Central memory CD8-positive, alpha-beta T cell (primary cell): ENCODE data around the gene DPP6.

Source experiments
- ATAC-seq: fragments of 150-1000 bp; cut with Tn5 transposase; replicated peaks from 2 replicates; pipeline ENCODE4 v1.10.0; 2022; ENCODE audit warnings: mild to moderate bottlenecking, moderate FRiP score, moderate number of reproducible peaks; ENCODE audit not compliant: poor library complexity, severe bottlenecking; ENCODE audit errors: extremely low read depth
- DNase-seq, 2 donors: peaks; one replicate each; pipeline ENCODE4 v3.0.0; 2021; ENCODE audit warnings: low spot score in 2 of 2
- H3K27ac Mint-ChIP-seq: one replicate; pipeline ENCODE4 v1.8.0; 2022; ENCODE audit warnings: low read depth, mild to moderate bottlenecking, moderate library complexity, mixed read lengths
- H3K27me3 Mint-ChIP-seq: one replicate; pipeline ENCODE4 v1.8.0; 2022; ENCODE audit warnings: mixed read lengths
- H3K36me3 Mint-ChIP-seq: one replicate; pipeline ENCODE4 v1.8.0; 2022; ENCODE audit warnings: mild to moderate bottlenecking, moderate library complexity, mixed read lengths; ENCODE audit not compliant: insufficient read depth
- H3K4me1 Mint-ChIP-seq: one replicate; pipeline ENCODE4 v1.8.0; 2022; ENCODE audit warnings: mixed read lengths
- H3K4me3 Mint-ChIP-seq: one replicate; pipeline ENCODE4 v1.8.0; 2022; ENCODE audit warnings: mild to moderate bottlenecking, moderate library complexity, mixed read lengths
- H3K9me3 Mint-ChIP-seq: one replicate; pipeline ENCODE4 v1.8.0; 2022; ENCODE audit warnings: mixed read lengths

Gene DPP6

GRCh38 chr7:154484943-154485342 lies 432.7 kb downstream of the DPP6 start:
- Mint-ChIP-seq H3K4me3 (no peak overlapping the region), H3K4me1 (no peaks in the 10 kb centered on the region)

DNA sequence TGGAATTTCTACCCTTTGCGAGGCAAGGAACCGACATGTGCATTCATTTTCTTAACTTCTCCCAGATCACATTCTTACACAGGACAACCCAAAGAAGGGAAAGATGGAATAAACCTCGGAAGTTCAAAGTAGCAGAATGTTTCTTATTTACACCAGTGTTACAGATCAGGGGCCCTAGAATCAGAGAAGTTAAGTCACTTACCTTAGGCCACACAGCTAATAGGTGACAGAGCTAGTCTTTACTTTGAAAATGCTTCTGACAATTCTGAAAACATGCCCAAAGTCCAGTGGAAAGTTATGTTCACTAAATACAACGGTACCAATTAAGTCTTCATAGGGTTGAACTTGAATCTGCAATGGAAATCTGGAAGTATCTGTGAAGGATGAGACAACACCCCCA lies 437.7 kb downstream of the DPP6 start:
- DNase-seq, result no peak
- no peak for ATAC-seq

More at GRCh38 chr7:154484943-154485342, 432.7 kb downstream of the DPP6 start:
- ATAC-seq, result no peak
- DNase-seq, result no peak
- Mint-ChIP-seq H3K36me3 (no peaks in the 10 kb centered on the region), H3K27me3 (no peaks in the 10 kb centered on the region), H3K9me3 (peaks cover 5% of the 10 kb centered on the region), H3K27ac (no peak overlapping the region)

DNA sequence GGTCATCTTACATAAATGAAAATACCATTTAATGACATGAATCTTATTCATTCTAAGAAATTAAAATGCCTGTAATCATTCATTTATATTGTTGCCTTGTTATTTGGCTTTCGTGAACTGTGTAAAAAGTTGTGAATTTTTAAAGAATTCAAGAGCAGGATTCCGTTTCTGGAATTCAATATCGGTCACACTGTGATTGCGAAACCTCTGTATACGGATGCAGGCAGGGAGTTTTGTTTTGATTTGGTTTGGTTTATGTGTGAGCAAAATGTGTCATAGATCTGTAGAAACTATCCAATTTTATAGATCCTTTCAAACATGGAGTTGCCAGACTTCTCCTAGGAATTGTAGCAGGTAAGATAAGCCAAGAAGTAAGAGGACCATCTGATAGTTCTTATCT lies 441.4 kb downstream of the DPP6 start:
- Mint-ChIP-seq H3K4me3 (no peak overlapping the region), H3K27ac (no peak overlapping the region), H3K9me3 (peaks cover under 1% of the 10 kb centered on the region), H3K27me3 (no peaks in the 10 kb centered on the region), H3K4me1 (no peaks in the 10 kb centered on the region), H3K36me3 (no peaks in the 10 kb centered on the region)
- DNase-seq (no peak), ATAC-seq (no peak)

More for the DNA sequence above, 437.7 kb downstream of the DPP6 start:
- Mint-ChIP-seq H3K27me3 (no peaks in the 10 kb centered on the region), H3K9me3 (peaks cover 5% of the 10 kb centered on the region), H3K4me3 (no peak overlapping the region), H3K36me3 (no peaks in the 10 kb centered on the region), H3K27ac (no peak overlapping the region), H3K4me1 (no peaks in the 10 kb centered on the region)

- DNase-seq (no peak), ATAC-seq (no peak)
- no peaks in the 10 kb centered on the region for H3K27me3 Mint-ChIP-seq
- H3K4me1 Mint-ChIP-seq, result no peaks in the 10 kb centered on the region
- no peaks in the 10 kb centered on the region for H3K36me3 Mint-ChIP-seq
- no peak overlapping the region for H3K27ac Mint-ChIP-seq
- H3K9me3 Mint-ChIP-seq, result peaks cover 13% of the 10 kb centered on the region
- no peak overlapping the region for H3K4me3 Mint-ChIP-seq
Observed at GRCh38 chr7:154497751-154498150, 445.6 kb downstream of the DPP6 start.

- DNase-seq (no peak), ATAC-seq (no peak)
- H3K36me3 Mint-ChIP-seq, result no peaks in the 10 kb centered on the region
- H3K4me3 Mint-ChIP-seq, result no peak overlapping the region
- H3K27me3 Mint-ChIP-seq, result no peaks in the 10 kb centered on the region
- peaks cover 9% of the 10 kb centered on the region for H3K9me3 Mint-ChIP-seq
- H3K4me1 Mint-ChIP-seq, result no peaks in the 10 kb centered on the region
- no peak overlapping the region for H3K27ac Mint-ChIP-seq
Observed at GRCh38 chr7:154503962-154504550, 451.9 kb downstream of the DPP6 start.

GRCh38 chr7:154504918-154505317 lies 452.7 kb downstream of the DPP6 start:
- ATAC-seq (no peak), DNase-seq (no peak)
- Mint-ChIP-seq H3K36me3 (no peaks in the 10 kb centered on the region), H3K27me3 (no peaks in the 10 kb centered on the region), H3K9me3 (peaks cover 9% of the 10 kb centered on the region), H3K27ac (no peak overlapping the region), H3K4me1 (no peaks in the 10 kb centered on the region), H3K4me3 (no peak overlapping the region)

- Mint-ChIP-seq H3K27me3 (no peaks in the 10 kb centered on the region), H3K36me3 (no peaks in the 10 kb centered on the region), H3K9me3 (peaks cover 8% of the 10 kb centered on the region), H3K4me3 (no peak overlapping the region), H3K4me1 (no peaks in the 10 kb centered on the region), H3K27ac (no peak overlapping the region)
- ATAC-seq (no peak), DNase-seq (no peak)
Observed at GRCh38 chr7:154505362-154505761, 453.2 kb downstream of the DPP6 start.

DNA sequence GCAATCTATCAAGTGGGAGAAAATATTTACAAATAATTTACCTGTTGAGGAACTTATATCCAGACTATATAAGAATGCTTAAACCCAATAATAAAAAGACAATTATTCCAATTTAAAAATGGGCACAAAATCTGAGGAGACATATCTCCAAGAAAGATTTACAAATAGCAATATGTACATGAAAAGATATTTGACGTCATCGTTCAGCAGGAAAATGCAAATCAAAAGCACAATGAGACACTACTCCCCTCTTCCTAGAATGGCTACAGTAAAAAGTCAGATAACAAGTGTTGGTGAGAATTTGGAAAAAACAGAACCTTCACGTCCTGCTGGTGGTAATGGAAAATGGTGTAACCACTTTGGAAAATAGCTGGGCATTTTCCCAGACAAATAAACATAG lies 457.0 kb downstream of the DPP6 start:
- no peaks in the 10 kb centered on the region for H3K27me3 Mint-ChIP-seq

DNA sequence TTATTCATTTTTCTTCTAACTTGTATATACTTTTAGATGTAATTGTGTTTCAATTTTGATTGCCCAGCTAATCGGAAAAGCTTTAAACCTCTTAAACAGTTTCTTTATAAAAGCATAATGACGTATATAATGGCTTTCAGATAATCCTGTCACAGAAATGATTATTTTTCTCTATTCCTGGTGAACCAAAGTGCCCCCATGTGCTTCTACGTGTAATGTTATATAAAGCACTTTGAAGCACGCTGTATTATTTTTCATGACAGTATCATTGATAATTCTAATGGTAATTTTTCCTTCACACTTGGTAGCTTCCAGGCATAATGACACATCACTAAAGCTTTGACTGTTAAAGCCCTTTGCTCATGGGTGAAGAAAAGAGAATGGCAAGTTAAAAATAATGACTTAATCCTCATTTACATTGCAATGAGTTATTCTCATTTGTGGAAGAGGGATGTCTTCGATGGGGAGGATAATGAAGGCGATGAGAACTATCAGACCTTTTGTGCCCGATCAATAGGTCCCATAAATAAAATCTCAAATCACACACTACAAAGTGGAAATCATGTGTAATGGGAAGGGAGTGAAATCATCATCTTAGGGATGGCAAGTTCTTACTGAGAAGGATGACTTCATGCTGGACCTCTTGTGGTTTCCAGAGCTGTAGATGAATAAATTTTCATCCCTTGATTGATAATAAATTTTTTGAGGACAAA lies 460.1 kb downstream of the DPP6 start:
- no peaks in the 10 kb centered on the region for H3K36me3 Mint-ChIP-seq
- H3K9me3 Mint-ChIP-seq, result peaks cover 6% of the 10 kb centered on the region
- no peaks in the 10 kb centered on the region for H3K4me1 Mint-ChIP-seq
- DNase-seq (no peak), ATAC-seq (no peak)
- H3K27me3 Mint-ChIP-seq, result no peaks in the 10 kb centered on the region
- no peak overlapping the region for H3K4me3 Mint-ChIP-seq
- no peak overlapping the region for H3K27ac Mint-ChIP-seq

More for the DNA sequence above, 457.0 kb downstream of the DPP6 start:
- peaks cover under 1% of the 10 kb centered on the region for H3K9me3 Mint-ChIP-seq
- no peak overlapping the region for H3K27ac Mint-ChIP-seq
- H3K36me3 Mint-ChIP-seq, result no peaks in the 10 kb centered on the region
- H3K4me1 Mint-ChIP-seq, result no peaks in the 10 kb centered on the region
- no peak overlapping the region for H3K4me3 Mint-ChIP-seq
- no peak for ATAC-seq
- no peak for DNase-seq

- no peak for ATAC-seq
- H3K27ac Mint-ChIP-seq, result no peak overlapping the region
- H3K9me3 Mint-ChIP-seq, result peaks cover 11% of the 10 kb centered on the region
- H3K4me3 Mint-ChIP-seq, result no peak overlapping the region
- no peaks in the 10 kb centered on the region for H3K36me3 Mint-ChIP-seq
- DNase-seq, result no peak
- no peaks in the 10 kb centered on the region for H3K4me1 Mint-ChIP-seq
- no peaks in the 10 kb centered on the region for H3K27me3 Mint-ChIP-seq
Observed at GRCh38 chr7:154517768-154518167, 465.6 kb downstream of the DPP6 start.

DNA sequence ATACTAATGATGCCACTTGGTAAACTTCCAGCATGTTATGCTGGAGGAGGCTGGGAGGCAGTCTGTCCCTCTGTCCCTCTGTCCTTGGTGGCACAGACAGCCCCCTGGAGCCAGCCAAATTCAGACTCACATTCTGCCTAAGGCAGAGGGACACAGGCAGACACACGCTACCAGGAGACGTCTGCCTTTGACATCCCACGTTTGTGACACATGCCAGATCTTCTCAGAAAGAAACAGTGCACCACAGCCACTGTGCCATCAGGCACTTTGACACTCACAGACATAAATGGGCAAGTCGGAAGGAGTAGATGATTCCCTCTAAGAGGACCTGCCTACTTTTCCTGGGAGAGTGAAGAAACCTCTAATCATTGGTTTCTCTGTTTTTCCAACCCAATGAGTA lies 467.0 kb downstream of the DPP6 start:
- DNase-seq (no peak), ATAC-seq (no peak)
- Mint-ChIP-seq H3K36me3 (no peaks in the 10 kb centered on the region), H3K4me1 (no peaks in the 10 kb centered on the region), H3K27me3 (no peaks in the 10 kb centered on the region), H3K27ac (no peak overlapping the region), H3K9me3 (peaks cover 10% of the 10 kb centered on the region), H3K4me3 (no peak overlapping the region)

- H3K4me3 Mint-ChIP-seq, result no peak overlapping the region
- H3K36me3 Mint-ChIP-seq, result no peaks in the 10 kb centered on the region
- H3K27ac Mint-ChIP-seq, result no peak overlapping the region
- H3K4me1 Mint-ChIP-seq, result no peaks in the 10 kb centered on the region
- DNase-seq, result no peak
- H3K9me3 Mint-ChIP-seq, result peaks cover 16% of the 10 kb centered on the region
- no peak for ATAC-seq
- H3K27me3 Mint-ChIP-seq, result no peaks in the 10 kb centered on the region
Observed at GRCh38 chr7:154530136-154530535, 477.9 kb downstream of the DPP6 start.

DNA sequence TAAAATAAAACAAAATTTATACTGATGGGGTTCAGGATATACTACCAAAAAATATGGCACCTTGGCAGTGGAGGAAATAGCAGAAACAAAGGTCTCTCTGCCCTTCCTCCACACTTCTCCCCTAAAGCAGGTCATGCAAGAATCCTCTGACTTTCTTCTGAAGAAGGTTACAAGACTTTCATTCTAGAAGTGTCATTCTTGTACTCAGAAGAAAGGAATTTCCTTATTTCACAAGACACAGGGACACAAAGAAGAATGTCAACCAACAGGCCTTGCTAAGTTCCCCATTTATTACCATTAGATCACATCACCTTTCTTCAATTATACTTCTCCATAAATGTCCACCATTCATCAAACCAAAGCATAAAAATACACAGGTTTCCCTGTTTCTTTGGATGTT lies 480.6 kb downstream of the DPP6 start:
- H3K36me3 Mint-ChIP-seq, result no peaks in the 10 kb centered on the region
- H3K4me1 Mint-ChIP-seq, result no peaks in the 10 kb centered on the region
- no peak overlapping the region for H3K27ac Mint-ChIP-seq
- no peaks in the 10 kb centered on the region for H3K27me3 Mint-ChIP-seq
- no peak overlapping the region for H3K4me3 Mint-ChIP-seq
- DNase-seq (no peak), ATAC-seq (no peak)
- H3K9me3 Mint-ChIP-seq, result peaks cover 16% of the 10 kb centered on the region
